HepG2 (cell line): ENCODE results near the gene EXOC7. TPM values are rescaled to one million over a fixed set of nuclear protein-coding genes. Genes with fewer than 3 reads are reported as not detected.

Source experiments
- ATAC-seq: fragments of 200-7000 bp; cut with Tn5 transposase; 3 replicates; pipeline ENCODE4 v1.9.1; 2020; ENCODE audit warnings: mild to moderate bottlenecking, moderate library complexity
- BruUV-seq: library from RNA; stranded (reverse); fragments of 400-500 nt; replicated peaks from 2 replicates; lab custom pipeline; 2021; lab: Mats Ljungman, UMichigan
- CTCF ChIA-PET: fragments of 300-600 bp; formaldehyde crosslinking; extraction: SDS; loops from one replicate; lab custom pipeline; 2021; ENCODE audit warnings: low total read pairs, inconsistent platforms, low intra/inter-chr PET ratio; lab: Yijun Ruan, JAX
- POLR2A ChIA-PET: fragments of 350-600 bp; sonication (Branson Sonifier 250); formaldehyde crosslinking; loops from one replicate; lab custom pipeline; 2020; ENCODE audit warnings: antibody characterized with exemption, inconsistent platforms; lab: Yijun Ruan, JAX
- DNase-seq: peaks from one replicate; pipeline ENCODE4 v3.0.0-alpha.2; 2015; ENCODE audit warnings: low spot score
- FAIRE-seq: peaks from 3 replicates; lab custom pipeline; 2011; peaks lifted over from hg19 to GRCh38; lab: Jason Lieb, UNC
- H2AFZ ChIP-seq: one replicate; pipeline ENCODE4 v1.6.1; 2011; ENCODE audit warnings: low read length, inconsistent platforms
- H3K27ac ChIP-seq: fragments of 300-600 bp; 3 replicates; pipeline ENCODE4 v1.8.0; 2011; ENCODE audit warnings: mixed run types, mild to moderate bottlenecking, mixed read lengths, low read length, inconsistent platforms; ENCODE audit not compliant: insufficient read depth; ENCODE audit errors: extremely low read length
- H3K27me3 ChIP-seq, 2 experiments: fragments of 200-600 bp in 1 of 2; 2 replicates in 1 of 2; 3 replicates in 1 of 2; pipeline versions ENCODE4 v1.6.0 to v1.8.0; 2011; ENCODE audit warnings: low read length in 2 of 2, mild to moderate bottlenecking in 2 of 2, moderate library complexity in 2 of 2, inconsistent platforms in 1 of 2; ENCODE audit not compliant: insufficient read depth in 2 of 2, control insufficient read depth in 1 of 2
- H3K36me3 ChIP-seq, 2 experiments: fragments of 200-600 bp in 1 of 2; replicated peaks in 1 of 2; 2 replicates in 1 of 2; 3 replicates in 1 of 2; pipeline versions ENCODE4 v1.5.1 to v1.8.0; 2011; ENCODE audit warnings: low read length in 2 of 2, inconsistent platforms in 1 of 2; ENCODE audit not compliant: insufficient read depth in 2 of 2, control insufficient read depth in 1 of 2
- H3K4me1 ChIP-seq: 2 replicates; pipeline ENCODE4 v1.5.1; 2012; ENCODE audit warnings: low read length, inconsistent platforms; ENCODE audit not compliant: insufficient read depth
- H3K4me2 ChIP-seq: 2 replicates; pipeline ENCODE4 v1.6.0; 2011; ENCODE audit warnings: low read depth, low read length, inconsistent platforms
- H3K4me3 ChIP-seq, 3 experiments: fragments of 200-600 bp in 1 of 3; sonication (generic), shearing (Covaris generic) in 1 of 3; replicated peaks in 1 of 3; 2 replicates each; pipeline ENCODE4 v1.5.1; 2011 to 2016; ENCODE audit warnings: low read length in 3 of 3, inconsistent platforms in 2 of 3, low read depth in 2 of 3, mild to moderate bottlenecking in 2 of 3, control low read depth in 1 of 3, mixed read lengths in 1 of 3; ENCODE audit not compliant: insufficient read depth in 1 of 3
- H3K79me2 ChIP-seq: one replicate; pipeline ENCODE4 v1.6.1; 2011; ENCODE audit warnings: low read length, inconsistent platforms; ENCODE audit not compliant: insufficient read depth
- H3K9ac ChIP-seq: 2 replicates; pipeline ENCODE4 v1.6.0; 2011; ENCODE audit warnings: mild to moderate bottlenecking, low read depth, low read length, inconsistent platforms; ENCODE audit not compliant: insufficient read depth
- H3K9me3 ChIP-seq: 2 replicates; pipeline ENCODE4 v1.5.1; 2012; ENCODE audit warnings: mild to moderate bottlenecking, low read length
- H4K20me1 ChIP-seq: 2 replicates; pipeline ENCODE4 v1.6.0; 2011; ENCODE audit warnings: inconsistent platforms, mild to moderate bottlenecking, low read length, moderate library complexity; ENCODE audit not compliant: insufficient read depth
- AFF4 ChIP-seq: sonication (generic); formaldehyde crosslinking; IDR thresholded peaks from 2 replicates; pipeline ENCODE4 v1.4.0; 2020; ENCODE audit warnings: missing genetic modification reagents
- ARID2 ChIP-seq: sonication (generic); formaldehyde crosslinking; IDR thresholded peaks from 2 replicates; pipeline ENCODE4 v1.8.1; 2022; ENCODE audit warnings: mild to moderate bottlenecking, missing genetic modification reagents, borderline replicate concordance
- ARNTL ChIP-seq: sonication (generic); formaldehyde crosslinking; IDR thresholded peaks from 2 replicates; pipeline ENCODE4 v1.4.0; 2020; ENCODE audit warnings: mild to moderate bottlenecking, missing genetic modification reagents
- CBX2 ChIP-seq, 2 experiments: fragments of 200-600 bp in 1 of 2; sonication (generic); formaldehyde crosslinking in 1 of 2; IDR thresholded peaks; 2 replicates each; pipeline versions ENCODE4 v1.7.0 to v1.8.1; 2018 to 2022; ENCODE audit warnings: low read depth in 2 of 2, low read length in 1 of 2, mild to moderate bottlenecking in 1 of 2, missing genetic modification reagents in 1 of 2
- CHD2 ChIP-seq: IDR thresholded peaks from 2 replicates; pipeline ENCODE4 v1.6.1; 2011; ENCODE audit warnings: low read depth, low read length, improper control_type of control experiment
- DR1 ChIP-seq: sonication (generic); formaldehyde crosslinking; IDR thresholded peaks from 2 replicates; pipeline ENCODE4 v1.8.0; 2021; ENCODE audit warnings: mild to moderate bottlenecking, missing genetic modification reagents, inconsistent platforms
- GLI4 ChIP-seq: sonication (generic); formaldehyde crosslinking; IDR thresholded peaks from 2 replicates; pipeline ENCODE4 v1.5.1; 2020; ENCODE audit warnings: missing genetic modification reagents, mild to moderate bottlenecking, moderate library complexity, borderline replicate concordance
- HNRNPLL ChIP-seq: fragments of 200-400 bp; formaldehyde crosslinking; IDR thresholded peaks from 2 replicates; pipeline ENCODE4 v1.6.1; 2017; ENCODE audit warnings: mild to moderate bottlenecking, low read depth, low read length; ENCODE audit not compliant: poor library complexity, severe bottlenecking
- MEIS1 ChIP-seq: sonication (generic); formaldehyde crosslinking; IDR thresholded peaks from 2 replicates; pipeline ENCODE4 v1.9.0; 2021; ENCODE audit warnings: mild to moderate bottlenecking, missing genetic modification reagents, moderate library complexity, borderline replicate concordance
- MIER2 ChIP-seq: IDR thresholded peaks from 2 replicates; pipeline ENCODE4 v1.6.1; 2016; ENCODE audit warnings: missing biosample characterization, missing genetic modification reagents
- MTA3 ChIP-seq: sonication (generic); formaldehyde crosslinking; IDR thresholded peaks from 2 replicates; pipeline ENCODE4 v1.4.0; 2020; ENCODE audit warnings: missing genetic modification reagents
- PAWR ChIP-seq: sonication (generic); formaldehyde crosslinking; IDR thresholded peaks from 2 replicates; pipeline ENCODE4 v1.4.0; 2020; ENCODE audit warnings: missing genetic modification reagents, mild to moderate bottlenecking, borderline replicate concordance
- RFX5 ChIP-seq: IDR thresholded peaks from 2 replicates; pipeline ENCODE4 v1.6.1; 2011; ENCODE audit warnings: low read depth, low read length, improper control_type of control experiment
- RXRA ChIP-seq: sonication (generic); formaldehyde crosslinking; IDR thresholded peaks from 2 replicates; pipeline ENCODE4 v1.5.1; 2020; ENCODE audit warnings: missing genetic modification reagents
- SAFB2 ChIP-seq: sonication (generic); formaldehyde crosslinking; IDR thresholded peaks from 2 replicates; pipeline ENCODE4 v1.5.1; 2020; ENCODE audit warnings: missing genetic modification reagents, low read depth, mild to moderate bottlenecking, borderline replicate concordance
- TEAD3 ChIP-seq: optimal IDR thresholded peaks from 2 replicates; pipeline ENCODE3; 2016; ENCODE audit warnings: borderline replicate concordance
- ZNF280B ChIP-seq: sonication (generic); formaldehyde crosslinking; IDR thresholded peaks from 2 replicates; pipeline ENCODE4 v1.5.0; 2020; ENCODE audit warnings: missing genetic modification reagents, mild to moderate bottlenecking, borderline replicate concordance
- ZNF337 ChIP-seq: sonication (generic); formaldehyde crosslinking; IDR thresholded peaks from 2 replicates; pipeline ENCODE4 v1.5.1; 2020; ENCODE audit warnings: missing genetic modification reagents, low read depth, mild to moderate bottlenecking, borderline replicate concordance
- ZNF589 ChIP-seq: sonication (generic); formaldehyde crosslinking; conservative IDR thresholded peaks from 2 replicates; pipeline ENCODE4 v1.8.0; 2022; ENCODE audit warnings: mild to moderate bottlenecking, moderate library complexity, missing genetic modification reagents
- ZNF615 ChIP-seq: sonication (generic); formaldehyde crosslinking; IDR thresholded peaks from 2 replicates; pipeline ENCODE4 v1.5.0; 2020; ENCODE audit warnings: mild to moderate bottlenecking, missing genetic modification reagents, borderline replicate concordance
- WGBS: methylation state at CpG from one replicate; pipeline ENCODE4 v1.1.6; 2017; ENCODE audit warnings: low lambda C conversion rate; 5-methylcytosine and 5-hydroxymethylcytosine counted together
- in situ Hi-C: cut with HindIII; loops from 2 replicates; pipeline ENCODE4 v1.10.0; 2017; ENCODE audit warnings: low pct_unique_long_range_greater_than_20kb; ENCODE audit not compliant: extremely low pct_ligation_motif_present
- intact Hi-C: fragments of 100-400 bp; cut with micrococcal nuclease; formaldehyde crosslinking; loops from one replicate; pipeline ENCODE4 v1.10.0; 2022; ENCODE audit not compliant: unreplicated experiment
- polyA plus RNA-seq, 8 experiments: library from polyadenylated mRNA; depleted of rRNA in 3 of 8; stranded (reverse) in 7 of 8; unstranded in 1 of 8; fragments of >200 nt; fragmentation: Illumina TruSeq in 4 of 8; extraction: Trizol in 4 of 8; gene quantifications; 2 replicates each; pipeline versions ENCODE4 v1.2.1 to v1.2.3, GENCODE V29; 2011 to 2016; ENCODE audit warnings: low read depth in 4 of 8, missing spikeins in 1 of 8, mixed read lengths in 1 of 8; ENCODE audit not compliant: insufficient read depth in 1 of 8
- total RNA-seq, 5 experiments: library from RNA; depleted of rRNA; stranded (reverse); fragments of >200 nt; fragmentation: Illumina TruSeq; extraction: Trizol; gene quantifications; 2 replicates each; pipeline ENCODE4 v1.2.3, GENCODE V29; 2016; ENCODE audit warnings: low read depth in 1 of 5

EXOC7 gene
- total and polyA plus RNA-seq, 2 of the 13 experiments (the other 11 are each of a cell fraction or from before 2014, with no cell fraction given): 86.9 to 116 TPM

GRCh38 chr17:76106703-76107102 is 3.1 kb upstream of the EXOC7 start:
- Histone ChIP-seq H3K9me3 (no peaks in the 10 kb centered on the region), H3K4me1 (peaks cover 43% of the 10 kb centered on the region), H3K4me3 (no peak overlapping the region), H3K36me3 (peaks cover 2 to 3% of the 10 kb centered on the region in 2 experiments), H3K79me2 (peaks cover 16% of the 10 kb centered on the region), H2AFZ (no peak overlapping the region), H3K4me2 (no peak overlapping the region), H3K27ac (no peak overlapping the region), H3K9ac (no peak overlapping the region), H4K20me1 (no peaks in the 10 kb centered on the region), H3K27me3 (no peaks in the 10 kb centered on the region; a peak in 1 of 5 replicates)
- DNase-seq (no peak), FAIRE-seq (no peak), ATAC-seq (no peak)
- no TSS peak for BruUV-seq
- CTCF ChIA-PET: no interaction called here
- WGBS: 39% methylated on average over 3 of the region's 3 CpGs
- intact Hi-C loops: no loop called here
- no peak for TF ChIP-seq HNRNPLL
- no peak for TF ChIP-seq TEAD3
- no peak for TF ChIP-seq MEIS1 (CRISPR knock-in tag)
- no peak for TF ChIP-seq ZNF589 (CRISPR knock-in tag)
- no peak for TF ChIP-seq CHD2
- no peak for TF ChIP-seq SAFB2
- TF ChIP-seq GLI4: no peak
- no peak for TF ChIP-seq DR1 (CRISPR knock-in tag)
- no peak for TF ChIP-seq AFF4 (CRISPR knock-in tag)
- no peak for TF ChIP-seq CBX2 (IDR thresholded peaks at IDR 0.05; ENCODE audit: low read depth, low read length)
- TF ChIP-seq CBX2 (CRISPR knock-in tag; IDR thresholded peaks at IDR 0.05; ENCODE audit: low read depth): no peak
- TF ChIP-seq ZNF615 (CRISPR knock-in tag): no peak
- TF ChIP-seq PAWR (CRISPR knock-in tag): no peak
- TF ChIP-seq ARID2 (CRISPR knock-in tag): no peak
- no peak for TF ChIP-seq ZNF337 (CRISPR knock-in tag)
- no peak for TF ChIP-seq MTA3
- TF ChIP-seq RFX5: no peak
- no peak for TF ChIP-seq RXRA (CRISPR knock-in tag)
- TF ChIP-seq ZNF280B: no peak
- TF ChIP-seq ARNTL: no peak
- TF ChIP-seq MIER2 (CRISPR knock-in tag): no peak
- POLR2A ChIA-PET: interaction anchor here (0.7 to 1.3 kb wide), 3 partner anchors 10 to 20 kb away, joined by 3 to 8 read pairs (median 7); no protein-coding TSS in a partner anchor
- in situ Hi-C loops: no loop called here
